HepG2 (cell line): ENCODE data around the gene TNFRSF6B. TPM values are rescaled to one million over a fixed set of nuclear protein-coding genes. Genes with fewer than 3 reads are reported as not detected.

Experiments used
- ARHGAP35 ChIP-seq: sonication (generic); formaldehyde crosslinking; IDR thresholded peaks from 2 replicates; pipeline ENCODE4 v1.9.0; 2022; ENCODE audit warnings: mild to moderate bottlenecking, inconsistent platforms, moderate library complexity, missing genetic modification reagents, borderline replicate concordance
- CSRNP1 ChIP-seq: sonication (generic); formaldehyde crosslinking; IDR thresholded peaks from 2 replicates; pipeline ENCODE4 v1.8.1; 2023; ENCODE audit warnings: mild to moderate bottlenecking, missing genetic modification reagents
- DRAP1 ChIP-seq: IDR thresholded peaks from 2 replicates; pipeline ENCODE4 v1.6.1; 2016; ENCODE audit warnings: missing genetic modification reagents, missing compliant biosample characterization
- FOXK1 ChIP-seq: sonication (generic); formaldehyde crosslinking; IDR thresholded peaks from 2 replicates; pipeline ENCODE4 v1.4.0; 2020; ENCODE audit warnings: low read depth, missing genetic modification reagents, borderline replicate concordance
- HNF1B ChIP-seq: sonication (generic); formaldehyde crosslinking; IDR thresholded peaks from 2 replicates; pipeline ENCODE4 v1.5.1; 2020; ENCODE audit warnings: mild to moderate bottlenecking, moderate library complexity, missing genetic modification reagents
- HNF4A ChIP-seq: sonication (generic); formaldehyde crosslinking; IDR thresholded peaks from 2 replicates; pipeline ENCODE4 v1.4.0; 2020; ENCODE audit warnings: missing genetic modification reagents
- KDM5A ChIP-seq: fragments of 200-600 bp; sonication (generic); IDR thresholded peaks from 2 replicates; pipeline ENCODE4 v1.7.0; 2018; ENCODE audit warnings: antibody characterized with exemption, mild to moderate bottlenecking, low read length, borderline replicate concordance
- NKX3-1 ChIP-seq: sonication (generic); formaldehyde crosslinking; IDR thresholded peaks from 2 replicates; pipeline ENCODE4 v1.5.0; 2020; ENCODE audit warnings: missing genetic modification reagents
- RELA ChIP-seq: sonication (generic); formaldehyde crosslinking; IDR thresholded peaks from 2 replicates; pipeline ENCODE4 v1.4.0; 2020; ENCODE audit warnings: missing genetic modification reagents
- SOX13 ChIP-seq, 3 experiments: fragments of 450-650 bp in 1 of 3; sonication (generic) in 1 of 3; formaldehyde crosslinking in 1 of 3; IDR thresholded peaks in 2 of 3; conservative IDR thresholded peaks in 1 of 3; 2 replicates each; pipeline versions ENCODE4 v1.5.0 to v1.6.1; 2016 to 2020; ENCODE audit warnings: antibody characterized with exemption in 1 of 3, mild to moderate bottlenecking in 1 of 3, missing compliant biosample characterization in 1 of 3, missing genetic modification reagents in 1 of 3, moderate library complexity in 1 of 3
- ZBTB46 ChIP-seq: sonication (generic); formaldehyde crosslinking; IDR thresholded peaks from 2 replicates; pipeline ENCODE4 v1.4.0; 2020; ENCODE audit warnings: mild to moderate bottlenecking, missing genetic modification reagents, borderline replicate concordance
- ZBTB8A ChIP-seq: sonication (generic); formaldehyde crosslinking; IDR thresholded peaks from 2 replicates; pipeline ENCODE4 v1.4.0; 2020; ENCODE audit warnings: mild to moderate bottlenecking, low read depth, missing genetic modification reagents, borderline replicate concordance
- ZNF362 ChIP-seq: sonication (generic); formaldehyde crosslinking; IDR thresholded peaks from 2 replicates; pipeline ENCODE4 v1.4.0; 2020; ENCODE audit warnings: missing genetic modification reagents, mild to moderate bottlenecking, borderline replicate concordance
- ZNF503 ChIP-seq: sonication (generic); formaldehyde crosslinking; IDR thresholded peaks from 2 replicates; pipeline ENCODE4 v1.4.0; 2020; ENCODE audit warnings: missing genetic modification reagents
- ZNF577 ChIP-seq: sonication (generic); formaldehyde crosslinking; IDR thresholded peaks from 2 replicates; pipeline ENCODE4 v1.4.0; 2020; ENCODE audit warnings: mild to moderate bottlenecking, low read depth, missing genetic modification reagents, borderline replicate concordance
- ZNF616 ChIP-seq: sonication (generic); formaldehyde crosslinking; IDR thresholded peaks from 2 replicates; pipeline ENCODE4 v1.5.0; 2020; ENCODE audit warnings: low read depth, mild to moderate bottlenecking, missing genetic modification reagents
- ZNF75D ChIP-seq: sonication (generic); formaldehyde crosslinking; IDR thresholded peaks from 2 replicates; pipeline ENCODE4 v1.8.1; 2023; ENCODE audit warnings: missing genetic modification reagents, mild to moderate bottlenecking, borderline replicate concordance
- ZNF792 ChIP-seq: IDR thresholded peaks from 2 replicates; pipeline ENCODE4 v1.6.1; 2016
- polyA plus RNA-seq, 8 experiments: library from polyadenylated mRNA; depleted of rRNA in 3 of 8; stranded (reverse) in 7 of 8; unstranded in 1 of 8; fragments of >200 nt; fragmentation: Illumina TruSeq in 4 of 8; extraction: Trizol in 4 of 8; gene quantifications; 2 replicates each; pipeline versions ENCODE4 v1.2.1 to v1.2.3, GENCODE V29; 2011 to 2016; ENCODE audit warnings: low read depth in 4 of 8, missing spikeins in 1 of 8, mixed read lengths in 1 of 8; ENCODE audit not compliant: insufficient read depth in 1 of 8
- total RNA-seq, 5 experiments: library from RNA; depleted of rRNA; stranded (reverse); fragments of >200 nt; fragmentation: Illumina TruSeq; extraction: Trizol; gene quantifications; 2 replicates each; pipeline ENCODE4 v1.2.3, GENCODE V29; 2016; ENCODE audit warnings: low read depth in 1 of 5

The TNFRSF6B gene
- total and polyA plus RNA-seq, 2 of the 13 experiments (the other 11 are each of a cell fraction or from before 2014, with no cell fraction given) = 0.24 TPM; not detected in 1

- TF ChIP-seq ZBTB46 (CRISPR knock-in tag) (peak; percentile 89; the same call in 1 of the 2 replicates), ZNF792 (CRISPR knock-in tag) (peak; percentile 57; the same call in 1 of the 2 replicates), FOXK1 (peak; percentile 74), ARHGAP35 (CRISPR knock-in tag) (no peak; the same call in 1 of the 2 replicates), NKX3-1 (CRISPR knock-in tag) (peak; percentile 81; the same call in 1 of the 2 replicates), ZNF503 (no peak; the same call in 1 of the 2 replicates), HNF4A (CRISPR knock-in tag) (peak; percentile 95), CSRNP1 (peak; percentile 26; the same call in 1 of the 2 replicates), ZNF616 (peak; percentile 63), HNF1B (CRISPR knock-in tag) (peak; percentile 86), ZBTB8A (CRISPR knock-in tag) (peak; percentile 40; the same call in 1 of the 2 replicates), SOX13 (IDR thresholded peaks at IDR 0.05) (peak; percentile 33; the same call in 1 of the 2 replicates), SOX13 (CRISPR knock-in tag; conservative IDR thresholded peaks at IDR 0.05 in 1 of 2, IDR thresholded peaks at IDR 0.05 in 1 of 2) (peak in 1 of 2 experiments; percentile 69; a peak in 2 of 4 replicates), KDM5A (no peak), ZNF75D (peak; percentile 82; the same call in 1 of the 2 replicates), RELA (CRISPR knock-in tag) (no peak), ZNF577 (peak; percentile 98), DRAP1 (CRISPR knock-in tag) (peak; percentile 80), ZNF362 (CRISPR knock-in tag) (peak; percentile 85)
Observed at GRCh38 chr20:63737945-63738686, 41.7 kb downstream of the TNFRSF6B start (continued).
